Esophagus muscularis mucosa (tissue), 4 donors: Measurements from ENCODE around the gene STARD6. TPM values are rescaled to one million over a fixed set of nuclear protein-coding genes. Genes with fewer than 3 reads are reported as not detected.
"Not testable (repeated sequence)": the region's sequence is repeated elsewhere in the genome, so short reads cannot be mapped to it uniquely, and the experiment has no call there.

Experiments
- DNase-seq: peaks from one replicate; pipeline ENCODE4 v3.0.0-alpha.2; 2017; ENCODE audit errors: extremely low spot score
- H3K27ac ChIP-seq, 4 donors: fragments of 200-600 bp; sonication (generic); replicated peaks in 1 of 4; 1 replicate in 3 of 4; 2 replicates in 1 of 4; pipeline ENCODE4 v1.5.1; 2016 to 2019; ENCODE audit warnings: mild to moderate bottlenecking in 1 of 4
- H3K27me3 ChIP-seq, 4 donors: fragments of 200-600 bp; sonication (generic); one replicate each; pipeline versions ENCODE4 v1.5.1 to v1.6.0; 2016 to 2019
- H3K36me3 ChIP-seq, 4 donors: fragments of 200-600 bp; sonication (generic); one replicate each; pipeline ENCODE4 v1.5.1; 2016 to 2019
- H3K4me1 ChIP-seq, 4 donors: fragments of 200-600 bp; sonication (generic); one replicate each; pipeline ENCODE4 v1.5.1; 2016 to 2019
- H3K4me3 ChIP-seq, 4 donors: fragments of 200-600 bp; sonication (generic); 1 replicate in 2 of 4; 2 replicates in 2 of 4; pipeline ENCODE4 v1.5.1; 2016 to 2019; ENCODE audit warnings: mild to moderate bottlenecking in 4 of 4, moderate library complexity in 1 of 4
- H3K9me3 ChIP-seq, 4 donors: fragments of 200-600 bp; sonication (generic); 1 replicate in 3 of 4; 2 replicates in 1 of 4; pipeline ENCODE4 v1.5.1; 2016 to 2019
- EP300 ChIP-seq: sonication (generic); formaldehyde crosslinking; IDR thresholded peaks from one replicate; pipeline ENCODE4 v1.6.1; 2017; ENCODE audit warnings: antibody characterized with exemption
- POLR2A ChIP-seq: fragments of 450-650 bp; IDR thresholded peaks from one replicate; pipeline ENCODE4 v1.6.1; 2017; ENCODE audit warnings: antibody characterized with exemption, moderate library complexity, mild to moderate bottlenecking, low read depth
- POLR2AphosphoS5 ChIP-seq, 2 donors: sonication (generic); formaldehyde crosslinking; IDR thresholded peaks; one replicate each; pipeline ENCODE4 v1.6.1; 2017; ENCODE audit warnings: antibody characterized with exemption in 2 of 2
- WGBS: methylation state at CpG from one replicate; pipeline ENCODE4 v1.1.5; 2018; 5-methylcytosine and 5-hydroxymethylcytosine counted together
- intact Hi-C: fragments of 100-400 bp; cut with DNase I; formaldehyde crosslinking; loops from one replicate; pipeline ENCODE4 v1.15.1; 2023
- total RNA-seq, 4 donors: library from RNA; depleted of rRNA; stranded (reverse); fragments of >200 nt; gene quantifications; one replicate each; pipeline versions ENCODE4 v1.1.0 to v1.2.1, GENCODE V29; 2016
- TF ChIP-seq, protein P1 (sequence below), 3 experiments: fragments of 200-600 bp in 2 of 3; fragments of 450-650 bp in 1 of 3; sonication (generic) in 2 of 3; IDR thresholded peaks; one replicate each; pipeline ENCODE4 v1.5.1; 2017 to 2019; ENCODE audit warnings: antibody characterized with exemption in 3 of 3, mild to moderate bottlenecking in 2 of 3, moderate library complexity in 1 of 3

The STARD6 gene
- total RNA-seq, 4 donors from 2014 or later = not detected

DNA sequence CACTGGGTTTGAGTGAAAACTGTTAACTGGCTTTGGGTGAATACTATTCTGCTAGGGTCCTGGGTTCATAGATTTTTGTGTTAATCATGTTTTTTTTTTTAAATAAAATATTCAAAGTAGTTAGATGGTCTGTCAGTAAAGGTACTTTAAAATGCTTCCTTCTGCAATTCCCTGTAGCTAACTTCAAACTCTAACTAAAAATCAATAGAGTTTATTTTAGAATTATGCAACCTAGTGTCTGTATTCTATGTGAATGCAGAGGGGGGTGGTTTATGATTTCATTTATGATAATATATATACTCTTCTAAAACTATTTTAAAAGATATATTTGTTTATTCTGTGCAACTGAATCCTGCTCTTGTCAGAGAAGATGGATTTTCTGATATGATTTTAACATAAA, 27.9 kb downstream of the STARD6 start:
- Histone ChIP-seq H3K27me3 (no peaks in the 10 kb centered on the region), H3K4me3 (no peak overlapping the region), H3K4me1 (no peaks in the 10 kb centered on the region), H3K36me3 (no peaks in the 10 kb centered on the region), H3K27ac (no peak overlapping the region), H3K9me3 (no peaks in the 10 kb centered on the region)
- intact Hi-C loops = no loop called here
- TF ChIP-seq, protein P1, sequence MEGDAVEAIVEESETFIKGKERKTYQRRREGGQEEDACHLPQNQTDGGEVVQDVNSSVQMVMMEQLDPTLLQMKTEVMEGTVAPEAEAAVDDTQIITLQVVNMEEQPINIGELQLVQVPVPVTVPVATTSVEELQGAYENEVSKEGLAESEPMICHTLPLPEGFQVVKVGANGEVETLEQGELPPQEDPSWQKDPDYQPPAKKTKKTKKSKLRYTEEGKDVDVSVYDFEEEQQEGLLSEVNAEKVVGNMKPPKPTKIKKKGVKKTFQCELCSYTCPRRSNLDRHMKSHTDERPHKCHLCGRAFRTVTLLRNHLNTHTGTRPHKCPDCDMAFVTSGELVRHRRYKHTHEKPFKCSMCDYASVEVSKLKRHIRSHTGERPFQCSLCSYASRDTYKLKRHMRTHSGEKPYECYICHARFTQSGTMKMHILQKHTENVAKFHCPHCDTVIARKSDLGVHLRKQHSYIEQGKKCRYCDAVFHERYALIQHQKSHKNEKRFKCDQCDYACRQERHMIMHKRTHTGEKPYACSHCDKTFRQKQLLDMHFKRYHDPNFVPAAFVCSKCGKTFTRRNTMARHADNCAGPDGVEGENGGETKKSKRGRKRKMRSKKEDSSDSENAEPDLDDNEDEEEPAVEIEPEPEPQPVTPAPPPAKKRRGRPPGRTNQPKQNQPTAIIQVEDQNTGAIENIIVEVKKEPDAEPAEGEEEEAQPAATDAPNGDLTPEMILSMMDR (IDR thresholded peaks at IDR 0.05) = no peak
- TF ChIP-seq POLR2A (no peak), POLR2AphosphoS5 (IDR thresholded peaks at IDR 0.05) (no peak), EP300 (no peak)
- DNase-seq = no peak

GRCh38 chr18:54327818-54328217, 29.8 kb downstream of the STARD6 start:
- Histone ChIP-seq H3K9me3 (no peaks in the 10 kb centered on the region), H3K4me3 (no peak overlapping the region), H3K27me3 (no peaks in the 10 kb centered on the region), H3K4me1 (no peaks in the 10 kb centered on the region), H3K36me3 (no peaks in the 10 kb centered on the region), H3K27ac (no peak overlapping the region)
- intact Hi-C loops = no loop called here
- 81% methylated on average over 4 of the region's 4 CpGs for WGBS
- DNase-seq = no peak
- TF ChIP-seq EP300 (no peak), POLR2AphosphoS5 (IDR thresholded peaks at IDR 0.05) (no peak), POLR2A (no peak)
- TF ChIP-seq, protein P1 (IDR thresholded peaks at IDR 0.05) = no peak

DNA sequence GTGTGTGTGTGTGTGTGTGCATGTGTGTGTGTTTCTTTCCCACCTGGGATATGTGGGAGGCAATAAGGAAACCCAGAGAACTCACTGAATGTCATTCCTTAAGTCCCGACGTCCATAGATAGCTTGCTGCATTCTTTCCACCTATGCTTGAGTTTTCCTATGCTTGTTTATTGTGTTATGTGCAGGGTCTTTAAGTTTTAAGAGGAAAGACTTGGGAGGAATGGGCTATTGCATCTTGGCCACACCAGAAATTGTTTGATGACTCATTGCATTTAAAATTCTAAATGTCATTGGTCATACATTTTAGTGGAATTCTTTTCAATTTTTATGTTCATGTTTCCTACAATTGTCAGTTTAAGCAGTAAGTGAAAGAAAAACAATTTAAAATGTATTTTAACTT, 33.7 kb downstream of the STARD6 start:
- Histone ChIP-seq H3K27ac (no peak overlapping the region), H3K36me3 (no peaks in the 10 kb centered on the region), H3K9me3 (no peaks in the 10 kb centered on the region), H3K4me3 (no peak overlapping the region), H3K4me1 (no peaks in the 10 kb centered on the region), H3K27me3 (no peaks in the 10 kb centered on the region)
- intact Hi-C loops = no loop called here
- DNase-seq = no peak
- TF ChIP-seq EP300 = no peak
- TF ChIP-seq POLR2AphosphoS5 (IDR thresholded peaks at IDR 0.05) = no peak
- TF ChIP-seq, protein P1 (IDR thresholded peaks at IDR 0.05) = no peak
- no peak for TF ChIP-seq POLR2A
- WGBS = 90% methylated on average over 2 of the region's 2 CpGs

DNA sequence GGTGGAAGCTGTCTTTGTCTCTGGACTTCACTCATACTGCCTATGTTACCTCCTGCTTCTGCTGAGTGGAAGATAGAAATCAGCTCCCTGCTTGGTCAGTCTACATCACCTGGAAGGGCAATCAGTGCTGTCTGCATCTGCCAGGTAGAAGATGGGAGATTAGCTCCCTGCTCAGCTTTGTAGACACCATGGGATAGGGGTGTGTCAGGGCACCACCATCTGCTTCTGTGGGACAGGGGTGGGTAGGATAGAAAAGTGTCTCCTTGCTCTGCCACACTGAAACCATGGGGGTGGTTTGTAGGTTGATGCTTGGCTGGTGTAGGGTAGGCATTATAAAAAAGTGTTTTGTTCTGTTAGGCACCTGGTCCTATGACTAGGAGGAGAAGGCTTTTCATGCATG, 34.1 kb downstream of the STARD6 start:
- H3K4me1 ChIP-seq = no peaks in the 10 kb centered on the region
- no peak for DNase-seq
- H3K9me3 ChIP-seq = no peaks in the 10 kb centered on the region
- no peaks in the 10 kb centered on the region for H3K27me3 ChIP-seq
- H3K27ac ChIP-seq = no peak overlapping the region
- intact Hi-C loops = no loop called here
- no peaks in the 10 kb centered on the region for H3K36me3 ChIP-seq
- no peak overlapping the region for H3K4me3 ChIP-seq
- no peak for TF ChIP-seq POLR2A

DNA sequence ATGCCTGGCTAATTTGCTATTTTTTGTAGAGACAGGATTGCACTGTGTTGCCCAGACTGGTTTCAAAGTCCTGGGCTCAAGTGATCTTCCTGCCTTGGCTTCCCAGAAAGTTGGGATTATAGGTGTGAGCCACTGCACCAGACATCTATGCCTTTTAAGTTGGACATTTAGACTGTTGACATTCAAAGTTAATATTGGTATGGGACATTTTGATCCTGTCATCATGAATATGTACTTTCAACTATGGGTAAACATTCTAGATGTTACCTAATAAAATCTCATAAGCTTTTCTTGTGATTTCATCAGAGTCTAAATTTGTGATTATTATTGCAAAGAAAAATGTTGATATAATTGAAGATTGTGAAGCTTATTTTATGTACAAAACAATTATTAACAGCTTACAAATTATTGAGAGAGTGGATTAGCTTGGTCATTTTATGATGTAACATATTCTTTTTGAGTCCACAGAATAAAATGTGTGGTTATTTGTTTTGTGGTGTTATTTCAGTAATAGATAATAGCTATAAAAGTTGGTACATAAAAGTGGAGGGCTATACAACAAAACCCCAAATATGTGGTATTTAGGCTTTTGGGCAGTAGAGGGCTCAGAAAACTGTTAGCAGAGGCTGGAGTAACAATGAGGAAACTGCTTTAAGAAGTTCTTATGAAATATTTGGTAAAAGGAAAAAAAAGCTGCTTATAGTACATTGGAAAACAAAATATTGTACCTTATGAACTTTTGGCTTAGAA, 41.4 kb downstream of the STARD6 start:
- no peaks in the 10 kb centered on the region for H3K36me3 ChIP-seq
- TF ChIP-seq POLR2A = no peak
- no peaks in the 10 kb centered on the region for H3K9me3 ChIP-seq
- no peaks in the 10 kb centered on the region for H3K27me3 ChIP-seq
- intact Hi-C loops = no loop called here
- no peaks in the 10 kb centered on the region for H3K4me1 ChIP-seq
- no peak overlapping the region for H3K27ac ChIP-seq
- DNase-seq = no peak
- no peak overlapping the region for H3K4me3 ChIP-seq

- intact Hi-C loops, H3K4me1 ChIP-seq, H3K4me3 ChIP-seq: not testable (repeated sequence)
Measured at GRCh38 chr18:54309564-54309963, 48.1 kb downstream of the STARD6 start.

More at GRCh38 chr18:54309564-54309963, 48.1 kb downstream of the STARD6 start:
- H3K27ac ChIP-seq, H3K9me3 ChIP-seq, H3K36me3 ChIP-seq, H3K27me3 ChIP-seq, DNase-seq: not testable (repeated sequence)
- WGBS = 100% methylated on average over 6 of the region's 8 CpGs
